ENCODE measurements around the gene GLS. TPM values are rescaled to one million over a fixed set of nuclear protein-coding genes. Genes with fewer than 3 reads are reported as not detected.

The GLS gene
- total and polyA plus RNA-seq, 2 of the 13 experiments (the other 11 are each of a cell fraction or from before 2014, with no cell fraction given) = 78.6 to 183 TPM

- TF ChIP-seq HOXA7 (CRISPR knock-in tag; IDR thresholded peaks at IDR 0.05) = no peak
- peak; percentile 87 for TF ChIP-seq FOXP4 (CRISPR knock-in tag; IDR thresholded peaks at IDR 0.05)
- 0 out of 2 replicates have a peak, but pooled peaks have one; percentile 33 for TF ChIP-seq U2AF2 (IDR thresholded peaks at IDR 0.05; ENCODE audit: low read depth, low read length)
- peak; percentile 53; the same call in 1 of the 2 replicates for TF ChIP-seq ZNF772 (CRISPR knock-in tag; IDR thresholded peaks at IDR 0.05)
- peak; percentile 89 for TF ChIP-seq ZNF839 (CRISPR knock-in tag; IDR thresholded peaks at IDR 0.05; ENCODE audit: borderline replicate concordance)
- TF ChIP-seq LCORL (IDR thresholded peaks at IDR 0.05) = no peak
- TF ChIP-seq LCORL (CRISPR knock-in tag; IDR thresholded peaks at IDR 0.05) = peak; percentile 91
- peak; percentile 89 for TF ChIP-seq ZNF317 (CRISPR knock-in tag; IDR thresholded peaks at IDR 0.05)
- TF ChIP-seq ZBTB26 (CRISPR knock-in tag; IDR thresholded peaks at IDR 0.05; ENCODE audit: borderline replicate concordance) = peak; percentile 94
- peak; percentile 46; the same call in 1 of the 2 replicates for TF ChIP-seq RNF219 (CRISPR knock-in tag; IDR thresholded peaks at IDR 0.05)
- peak; percentile 97 for TF ChIP-seq ZNF580 (CRISPR knock-in tag; IDR thresholded peaks at IDR 0.05; ENCODE audit: borderline replicate concordance, low read depth)
- peak; percentile 55; the same call in 1 of the 2 replicates for TF ChIP-seq ZNF513 (CRISPR knock-in tag; conservative IDR thresholded peaks at IDR 0.05)
- TF ChIP-seq JUND (CRISPR knock-in tag; IDR thresholded peaks at IDR 0.05) = peak; percentile 52
- TF ChIP-seq SIX4 (CRISPR knock-in tag; IDR thresholded peaks at IDR 0.05) = peak; percentile 74
- TF ChIP-seq ATF1 (CRISPR knock-in tag; IDR thresholded peaks at IDR 0.05) = no peak; the same call in 1 of the 2 replicates
- TF ChIP-seq ZNF775 (CRISPR knock-in tag; IDR thresholded peaks at IDR 0.05; ENCODE audit: borderline replicate concordance) = no peak; the same call in 1 of the 2 replicates
- TF ChIP-seq ETS1 (CRISPR knock-in tag; IDR thresholded peaks at IDR 0.05) = no peak
- peak; percentile 98 for TF ChIP-seq PATZ1 (CRISPR knock-in tag; IDR thresholded peaks at IDR 0.05)
Observed at GRCh38 chr2:191013932-191014652, 133.5 kb downstream of the GLS start, which contains the start of gene STAT1 (continued).

Data from HepG2 (cell line).